ENCODE measurements around the gene SSBP2.

Gene SSBP2

GRCh38 chr5:81575924-81576323 is 175.0 kb downstream of the SSBP2 start:
- no peak for DNase-seq

GRCh38 chr5:81572201-81572600 is 178.7 kb downstream of the SSBP2 start:
- DNase-seq, result no peak

- no peak for DNase-seq
These were observed 192.7 kb downstream of the SSBP2 start for GRCh38 chr5:81558188-81558587.

- DNase-seq, result no peak
These were observed 194.1 kb downstream of the SSBP2 start for GRCh38 chr5:81556809-81557208.

- no peak for DNase-seq
These were observed 195.0 kb downstream of the SSBP2 start for GRCh38 chr5:81555865-81556264.

- DNase-seq, result no peak
These were observed 196.2 kb downstream of the SSBP2 start for GRCh38 chr5:81554647-81555046.

GRCh38 chr5:81553567-81554212 is 197.2 kb downstream of the SSBP2 start:
- no peak for DNase-seq

GRCh38 chr5:81552852-81553566 is 197.9 kb downstream of the SSBP2 start:
- DNase-seq, result no peak

- no peak for DNase-seq
These were observed 201.8 kb downstream of the SSBP2 start for GRCh38 chr5:81549123-81549522.

GRCh38 chr5:81547001-81547400 is 203.9 kb downstream of the SSBP2 start:
- DNase-seq, result no peak

- DNase-seq, result no peak
These were observed 205.0 kb downstream of the SSBP2 start for GRCh38 chr5:81545911-81546310.

- DNase-seq, result no peak
These were observed 206.4 kb downstream of the SSBP2 start for GRCh38 chr5:81544351-81545018.

- no peak for DNase-seq
These were observed 208.7 kb downstream of the SSBP2 start for GRCh38 chr5:81542242-81542641.

GRCh38 chr5:81537905-81538547 is 212.9 kb downstream of the SSBP2 start:
- no peak for DNase-seq

- no peak for DNase-seq
These were observed 216.5 kb downstream of the SSBP2 start for GRCh38 chr5:81534441-81534840.

GRCh38 chr5:81533629-81534405 is 217.1 kb downstream of the SSBP2 start:
- no peak for DNase-seq

GRCh38 chr5:81530919-81531318 is 220.0 kb downstream of the SSBP2 start:
- no peak for DNase-seq

- no peak for DNase-seq
These were observed 225.2 kb downstream of the SSBP2 start for GRCh38 chr5:81525690-81526089.

GRCh38 chr5:81524015-81524414 is 226.9 kb downstream of the SSBP2 start:
- DNase-seq, result no peak

GRCh38 chr5:81522571-81522970 is 228.3 kb downstream of the SSBP2 start:
- DNase-seq, result no peak

GRCh38 chr5:81520769-81521168 is 230.1 kb downstream of the SSBP2 start:
- no peak for DNase-seq

GRCh38 chr5:81519217-81519905 is 231.5 kb downstream of the SSBP2 start:
- no peak for DNase-seq
